Hindlimb muscle (tissue), 1 donor: Measurements from ENCODE around the gene MYADM. TPM values are rescaled to one million over a fixed set of nuclear protein-coding genes. Genes with fewer than 3 reads are reported as not detected.

Experiments used
- DNase-seq: peaks from one replicate; pipeline ENCODE4 v3.0.0-alpha.2; 2013
- polyA plus RNA-seq: library from polyadenylated mRNA; unstranded; fragments of 120-200 nt; gene quantifications from one replicate; pipeline ENCODE4 v1.2.1, GENCODE V29; 2013; ENCODE audit not compliant: insufficient read length

MYADM gene
- polyA plus RNA-seq, 1 donor, result 184 TPM

- no peak for DNase-seq
These were observed 47.3 kb downstream of the MYADM start for GRCh38 chr19:53915000-53915399.

- no peak for DNase-seq
These were observed 48.3 kb downstream of the MYADM start for GRCh38 chr19:53916004-53916403.

- DNase-seq, result no peak
These were observed 49.7 kb downstream of the MYADM start for GRCh38 chr19:53917356-53917755.

Other genes with a start within 250 kb of the MYADM start
- not detected for gene DPRX, start 235.9 kb upstream of the MYADM start, polyA plus RNA-seq
- 0.46 TPM for gene NLRP12, start 43.6 kb upstream of the MYADM start, polyA plus RNA-seq
- gene PRKCG, start 14.3 kb downstream of the MYADM start, polyA plus RNA-seq, result 0.43 TPM
- gene CACNG7, start 41.4 kb downstream of the MYADM start, polyA plus RNA-seq, result not detected
- 1.1 TPM for gene CACNG8, start 95.1 kb downstream of the MYADM start, polyA plus RNA-seq
- gene CACNG6, start 123.8 kb downstream of the MYADM start, polyA plus RNA-seq, result 27.6 TPM
- not detected for gene VSTM1, start 196.0 kb downstream of the MYADM start, polyA plus RNA-seq
- not detected for gene TARM1, start 213.5 kb downstream of the MYADM start, polyA plus RNA-seq
- 0.65 TPM for gene OSCAR, start 232.9 kb downstream of the MYADM start, polyA plus RNA-seq
- gene NDUFA3, start 235.0 kb downstream of the MYADM start, polyA plus RNA-seq, result 112 TPM
- gene TFPT, start 247.8 kb downstream of the MYADM start, polyA plus RNA-seq, result 16.7 TPM
- gene PRPF31, start 247.9 kb downstream of the MYADM start, polyA plus RNA-seq, result 55.9 TPM